GM23338 (cell line): ENCODE measurements around the gene CELF4. TPM values are rescaled to one million over a fixed set of nuclear protein-coding genes. Genes with fewer than 3 reads are reported as not detected.

Experiments used
- ATAC-seq: fragments of 200-7000 bp; cut with Tn5 transposase; 3 replicates; pipeline ENCODE4 v1.9.1; 2020
- DNase-seq: peaks from one replicate; pipeline ENCODE4 v3.0.0-alpha.2; 2015; ENCODE audit warnings: low spot score
- H2AFZ ChIP-seq: fragments of 200-600 bp; sonication (generic); 2 replicates; pipeline ENCODE4 v1.8.0; 2016; ENCODE audit warnings: antibody characterized with exemption, mild to moderate bottlenecking, moderate library complexity
- H3F3A ChIP-seq: fragments of 200-600 bp; sonication (generic); replicated peaks from 2 replicates; pipeline ENCODE4 v1.8.0; 2017; ENCODE audit warnings: antibody characterized with exemption, mixed run types, low read depth
- H3K27ac ChIP-seq: fragments of 200-600 bp; sonication (generic); 2 replicates; pipeline ENCODE4 v1.6.1; 2016; ENCODE audit warnings: low read depth
- H3K27me3 ChIP-seq: fragments of 200-600 bp; sonication (generic); 2 replicates; pipeline ENCODE4 v1.8.0; 2016; ENCODE audit warnings: mild to moderate bottlenecking, mixed run types, moderate library complexity; ENCODE audit not compliant: insufficient read depth
- H3K36me3 ChIP-seq: fragments of 200-600 bp; sonication (generic); 2 replicates; pipeline ENCODE4 v1.8.0; 2016; ENCODE audit warnings: mild to moderate bottlenecking; ENCODE audit not compliant: insufficient read depth
- H3K4me1 ChIP-seq: fragments of 200-600 bp; sonication (generic); 2 replicates; pipeline ENCODE4 v1.8.0; 2016; ENCODE audit warnings: mild to moderate bottlenecking, moderate library complexity; ENCODE audit not compliant: insufficient read depth
- H3K4me2 ChIP-seq: fragments of 200-600 bp; sonication (generic); 2 replicates; pipeline ENCODE4 v1.7.1; 2017; ENCODE audit warnings: mixed run types
- H3K4me3 ChIP-seq: fragments of 200-600 bp; sonication (generic); 2 replicates; pipeline ENCODE4 v1.6.1; 2016; ENCODE audit warnings: mixed run types
- H3K79me2 ChIP-seq: fragments of 200-600 bp; sonication (generic); replicated peaks from 2 replicates; pipeline ENCODE4 v1.8.0; 2017; ENCODE audit warnings: mild to moderate bottlenecking; ENCODE audit not compliant: insufficient read depth
- H3K9me2 ChIP-seq: fragments of 200-600 bp; sonication (generic); 2 replicates; pipeline ENCODE4 v1.8.0; 2017; ENCODE audit not compliant: insufficient read depth
- H4K20me1 ChIP-seq: fragments of 200-600 bp; sonication (generic); replicated peaks from 2 replicates; pipeline ENCODE4 v1.8.0; 2017; ENCODE audit warnings: mild to moderate bottlenecking; ENCODE audit not compliant: insufficient read depth
- H3K27ac Mint-ChIP-seq: 2 replicates; pipeline ENCODE4 v1.8.0; 2020; ENCODE audit warnings: inconsistent platforms, mild to moderate bottlenecking, moderate library complexity, mixed read lengths
- H3K27me3 Mint-ChIP-seq: 3 replicates; pipeline ENCODE4 v1.8.0; 2022; ENCODE audit warnings: low read depth, mild to moderate bottlenecking, moderate library complexity, mixed read lengths, inconsistent platforms; ENCODE audit not compliant: insufficient read depth, poor library complexity
- H3K36me3 Mint-ChIP-seq: 3 replicates; pipeline ENCODE4 v1.8.0; 2021; ENCODE audit warnings: low read depth, mild to moderate bottlenecking, inconsistent platforms, moderate library complexity, mixed read lengths
- H3K4me1 Mint-ChIP-seq: 3 replicates; pipeline ENCODE4 v1.8.0; 2020; ENCODE audit warnings: mild to moderate bottlenecking, inconsistent platforms, mixed read lengths
- H3K4me3 Mint-ChIP-seq: 3 replicates; pipeline ENCODE4 v1.8.0; 2021; ENCODE audit warnings: moderate library complexity, mild to moderate bottlenecking, inconsistent platforms, mixed read lengths
- H3K9me3 Mint-ChIP-seq: 3 replicates; pipeline ENCODE4 v1.8.0; 2020; ENCODE audit warnings: moderate library complexity, mild to moderate bottlenecking, inconsistent platforms, mixed read lengths
- CREB1 ChIP-seq: fragments of 250-450 bp; sonication (Bioruptor Pico); IDR thresholded peaks from 2 replicates; pipeline ENCODE4 v1.5.0; 2020; ENCODE audit warnings: low read depth, mild to moderate bottlenecking, moderate library complexity
- ETS1 ChIP-seq: IDR thresholded peaks from 2 replicates; pipeline ENCODE4 v1.6.1; 2016; ENCODE audit warnings: antibody characterized with exemption
- EZH2 ChIP-seq: fragments of 200-600 bp; sonication (generic); IDR thresholded peaks from one replicate; pipeline ENCODE4 v1.8.0; 2017; ENCODE audit warnings: antibody characterized with exemption, mild to moderate bottlenecking, low read depth; ENCODE audit not compliant: unreplicated experiment
- EZH2phosphoT487 ChIP-seq: fragments of 200-600 bp; sonication (generic); IDR thresholded peaks from one replicate; pipeline ENCODE4 v1.8.1; 2018; ENCODE audit warnings: antibody characterized with exemption; ENCODE audit not compliant: unreplicated experiment
- JUNB ChIP-seq: IDR thresholded peaks from one replicate; pipeline ENCODE4 v1.6.1; 2016; ENCODE audit warnings: antibody characterized with exemption; ENCODE audit not compliant: unreplicated experiment
- NANOG ChIP-seq: IDR thresholded peaks from 2 replicates; pipeline ENCODE4 v1.6.1; 2016; ENCODE audit warnings: antibody characterized with exemption, borderline replicate concordance
- POLR2AphosphoS5 ChIP-seq: IDR thresholded peaks from 2 replicates; pipeline ENCODE4 v1.6.1; 2016; ENCODE audit warnings: antibody characterized with exemption, low read depth
- REST ChIP-seq: IDR thresholded peaks from one replicate; pipeline ENCODE4 v1.6.1; 2018; ENCODE audit warnings: antibody characterized with exemption; ENCODE audit not compliant: unreplicated experiment
- ZNF114 ChIP-seq: fragments of 250-450 bp; sonication (Bioruptor Pico); IDR thresholded peaks from 2 replicates; pipeline ENCODE4 v1.5.0; 2020; ENCODE audit warnings: mild to moderate bottlenecking, moderate library complexity
- ZNF331 ChIP-seq: fragments of 250-450 bp; sonication (Bioruptor Pico); IDR thresholded peaks from 2 replicates; pipeline ENCODE4 v1.5.0; 2020; ENCODE audit warnings: low read depth, mild to moderate bottlenecking, moderate library complexity
- polyA plus RNA-seq: library from polyadenylated mRNA; unstranded; fragments of >200 nt; fragmentation: Nextera tagmentation; extraction: Ambion mirVana; gene quantifications from 2 replicates; pipeline ENCODE4 v1.2.1, GENCODE V29; 2016
- total RNA-seq: library from RNA; depleted of rRNA; stranded (reverse); fragments of >200 nt; shearing (Covaris generic); gene quantifications from 2 replicates; pipeline ENCODE4 v1.2.3, GENCODE V29; 2014

Gene CELF4
- total and polyA plus RNA-seq, 2 experiments from 2014 or later, result 2.6 to 6.7 TPM

GRCh38 chr18:37304012-37304680, 261.5 kb downstream of the CELF4 start (continued):
- TF ChIP-seq REST, result no peak
- no peak for TF ChIP-seq EZH2phosphoT487
- no peak for TF ChIP-seq ZNF114 (CRISPR knock-in tag)
- no peak for TF ChIP-seq NANOG
- no peak for TF ChIP-seq ZNF331 (CRISPR knock-in tag)

GRCh38 chr18:37303009-37303408, 262.6 kb downstream of the CELF4 start:
- no peak overlapping the region for H3K27ac Mint-ChIP-seq
- DNase-seq (no peak), ATAC-seq (no peak)
- H3K36me3 Mint-ChIP-seq, result no peaks in the 10 kb centered on the region
- H3K9me3 Mint-ChIP-seq, result no peaks in the 10 kb centered on the region
- peaks cover 10% of the 10 kb centered on the region for H3K4me1 Mint-ChIP-seq
- Histone ChIP-seq H2AFZ (no peak overlapping the region), H4K20me1 (no peaks in the 10 kb centered on the region), H3K4me2 (no peak overlapping the region), H3K4me1 (no peaks in the 10 kb centered on the region), H3K27ac (no peak overlapping the region), H3K4me3 (no peak overlapping the region), H3K79me2 (no peaks in the 10 kb centered on the region), H3K27me3 (no peaks in the 10 kb centered on the region), H3F3A (no peaks in the 10 kb centered on the region), H3K36me3 (no peaks in the 10 kb centered on the region), H3K9me2 (no peaks in the 10 kb centered on the region)
- no peak overlapping the region for H3K4me3 Mint-ChIP-seq
- H3K27me3 Mint-ChIP-seq, result peaks cover 13% of the 10 kb centered on the region
- TF ChIP-seq JUNB (no peak), REST (no peak), ETS1 (no peak), CREB1 (CRISPR knock-in tag) (no peak), EZH2 (no peak), NANOG (no peak), POLR2AphosphoS5 (no peak), ZNF114 (CRISPR knock-in tag) (no peak)
